NCI-H82 treated with DMSO at 0.1 percent for 48 hours (cell line): Measurements from ENCODE around the gene RIMS4.
"Not testable (repeated sequence)": the region's sequence is repeated elsewhere in the genome, so short reads cannot be mapped to it uniquely, and the experiment has no call there.

ENCODE experiments used
- DNase-seq: peaks from one replicate; lab custom pipeline; 2025; ENCODE audit not compliant: unreplicated experiment; lab: John Stamatoyannopoulos, UW

Gene RIMS4

DNA sequence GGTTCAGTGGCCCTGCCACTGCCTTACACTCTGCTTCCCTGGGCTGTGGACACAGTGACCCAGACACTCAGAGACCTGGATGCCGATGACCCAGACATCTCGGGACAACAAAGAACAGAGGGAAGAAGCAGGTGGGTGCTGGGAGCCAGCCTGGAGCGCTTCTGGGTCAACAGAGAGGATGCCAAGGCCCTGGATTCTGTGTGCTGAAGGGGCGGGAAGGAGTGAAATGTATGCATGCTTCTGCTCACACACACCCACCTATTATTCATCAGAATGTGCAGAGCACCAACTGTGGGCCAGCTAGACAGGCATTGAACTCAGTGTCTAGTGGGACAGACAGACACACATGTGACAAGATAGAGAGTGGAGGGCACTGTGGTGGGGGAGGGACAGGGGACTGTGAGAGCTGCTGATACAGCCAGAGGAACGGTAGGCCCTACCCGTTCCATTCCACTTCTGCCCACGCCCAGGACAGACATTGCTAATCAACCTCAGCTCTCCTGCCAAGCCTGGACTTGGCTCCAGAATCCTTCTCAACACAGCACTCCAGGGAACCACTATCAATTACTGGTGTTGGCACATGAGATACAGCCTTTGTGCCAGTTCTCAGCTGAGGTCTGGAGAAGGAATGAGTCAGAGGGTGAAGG lies 44.5 kb downstream of the RIMS4 start:
- DNase-seq = no peak

GRCh38 chr20:44765091-44765490 lies 45.3 kb downstream of the RIMS4 start:
- DNase-seq = peak; percentile 12

GRCh38 chr20:44763798-44764197 lies 46.5 kb downstream of the RIMS4 start:
- not testable (repeated sequence) for DNase-seq

- no peak for DNase-seq
Observed at GRCh38 chr20:44762466-44763140, 47.7 kb downstream of the RIMS4 start.

DNA sequence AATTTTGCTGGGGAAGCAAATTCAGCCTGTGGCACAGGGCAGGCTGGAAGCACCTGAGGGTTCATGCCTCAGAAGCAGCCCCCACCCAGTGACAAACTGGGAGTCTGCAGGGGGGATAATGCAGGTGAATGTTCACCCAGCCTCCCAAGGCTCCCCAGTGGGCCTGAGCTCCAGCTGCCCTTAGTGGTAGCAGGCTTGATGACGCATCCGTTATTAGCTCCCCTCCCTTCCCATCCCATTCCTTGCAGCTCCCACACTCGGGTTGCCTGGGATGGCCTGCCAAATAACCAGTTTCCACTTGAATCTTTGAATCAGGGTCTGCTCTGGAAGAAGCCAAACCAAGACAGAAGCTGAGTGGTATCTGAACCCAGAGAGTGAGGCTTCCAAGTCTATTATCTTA lies 48.9 kb downstream of the RIMS4 start:
- no peak for DNase-seq

- DNase-seq = no peak
Observed at GRCh38 chr20:44759595-44759994, 50.8 kb downstream of the RIMS4 start.

- DNase-seq = no peak
Observed at GRCh38 chr20:44758247-44759101, 51.9 kb downstream of the RIMS4 start.

DNA sequence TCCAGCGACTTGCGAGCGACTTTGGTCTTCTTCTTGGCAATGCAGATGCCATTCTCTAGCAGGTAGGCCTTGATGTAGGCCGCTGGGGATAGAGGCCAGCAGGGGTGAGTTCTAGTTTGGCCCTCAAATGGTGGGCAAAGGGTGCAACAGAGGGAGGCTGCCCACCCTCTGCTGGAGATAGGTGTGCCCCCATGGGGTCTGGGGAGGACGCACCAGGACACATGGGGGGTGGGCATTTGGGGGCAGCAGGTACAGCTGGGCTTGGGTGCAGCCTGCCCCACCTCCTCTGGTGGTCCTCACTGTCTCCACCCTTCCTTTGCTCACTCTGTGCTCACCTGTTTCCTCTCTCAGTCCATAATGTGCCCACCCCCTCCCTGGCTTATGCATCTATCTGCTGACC lies 53.4 kb downstream of the RIMS4 start:
- no peak for DNase-seq

DNA sequence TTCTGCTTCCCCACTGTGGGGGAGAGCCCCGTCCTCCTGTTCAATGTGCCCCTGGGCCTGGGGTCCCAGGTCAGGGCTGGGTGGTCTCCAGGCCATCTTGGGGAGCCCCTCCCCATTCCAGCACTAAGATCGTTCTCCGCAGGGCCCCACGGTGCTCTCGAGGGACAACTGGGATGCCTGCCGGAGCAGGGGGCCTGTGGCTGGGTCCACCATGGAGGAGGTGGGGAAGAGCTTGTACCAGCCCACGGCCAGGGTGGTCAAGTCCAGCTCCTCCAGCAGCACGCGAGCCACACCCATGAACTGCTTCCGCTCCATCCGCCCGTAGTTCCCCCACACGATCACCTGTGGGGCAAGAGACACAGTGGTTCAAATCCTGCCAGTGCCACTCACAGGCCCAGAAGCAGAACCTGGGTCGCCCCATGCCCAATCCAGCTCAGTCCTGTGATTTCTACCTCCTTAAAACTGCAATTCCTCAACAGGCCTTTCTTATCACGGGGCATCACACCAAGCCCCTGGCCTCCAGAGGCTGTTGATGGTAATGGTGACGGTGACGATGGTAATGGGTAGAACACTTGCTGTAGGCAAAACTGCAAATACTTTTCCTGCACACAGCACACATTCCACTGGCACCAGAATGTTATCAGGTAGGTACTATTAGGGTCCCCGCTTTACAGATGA lies 54.2 kb downstream of the RIMS4 start:
- DNase-seq = no peak

DNA sequence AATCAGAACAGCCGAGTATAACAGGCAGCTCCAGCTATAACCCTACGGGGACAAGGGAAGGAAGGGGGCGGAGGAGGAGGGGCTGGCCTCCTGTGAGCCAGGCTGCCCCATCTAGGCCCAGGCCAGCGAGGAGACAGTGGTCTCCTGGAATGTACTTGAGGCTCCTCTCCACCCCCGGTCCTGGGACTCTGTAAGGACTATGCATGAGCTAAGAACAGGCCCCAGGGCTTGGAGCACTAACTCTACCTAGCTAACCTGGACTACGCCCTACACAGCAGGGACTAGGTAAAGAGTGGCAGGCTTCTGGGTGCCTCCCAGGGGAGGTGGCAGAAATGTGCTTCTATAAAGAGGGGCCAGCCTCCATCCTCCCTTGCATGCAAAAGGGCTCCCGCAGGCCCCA lies 55.8 kb downstream of the RIMS4 start:
- no peak for DNase-seq

DNA sequence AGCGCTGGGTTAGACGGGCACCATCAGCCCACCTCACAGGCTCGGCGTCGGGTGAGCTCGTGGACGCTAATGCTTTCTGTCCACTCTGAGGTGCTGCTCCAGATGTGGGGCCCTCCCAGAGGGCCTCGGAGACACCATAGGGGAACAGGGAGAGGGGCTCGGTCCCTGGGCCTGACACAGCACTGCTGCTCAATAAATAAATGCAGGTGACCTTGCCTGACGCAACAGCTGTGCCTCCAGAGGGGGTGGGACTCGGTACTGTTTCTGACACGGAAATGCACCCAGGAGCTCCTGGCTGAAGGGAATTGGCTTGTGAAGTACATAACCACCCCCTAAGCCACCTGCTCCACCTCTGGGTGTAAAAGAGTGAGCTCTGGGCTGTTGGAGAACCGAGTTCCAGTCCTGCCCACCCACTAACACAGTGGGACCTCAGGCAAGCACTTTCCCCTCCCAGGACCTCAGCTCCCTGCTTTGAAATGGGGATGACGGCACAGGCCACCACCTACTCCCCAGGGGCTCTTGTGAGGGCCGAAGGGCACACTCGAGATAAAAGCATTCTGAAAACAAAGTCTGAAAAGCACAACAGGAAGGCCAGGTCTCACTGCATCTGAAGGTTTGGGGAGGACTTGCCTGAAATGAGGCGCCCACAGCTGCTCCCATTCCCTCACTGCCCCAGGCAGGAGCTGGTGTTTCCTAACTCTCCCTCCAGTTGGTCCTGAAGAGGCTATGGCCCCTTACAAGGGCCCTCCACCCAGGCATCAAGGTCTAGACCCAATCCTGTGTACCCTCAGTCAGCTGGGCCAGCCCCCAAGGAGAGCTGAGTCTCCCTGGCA lies 58.0 kb downstream of the RIMS4 start:
- no peak for DNase-seq

- DNase-seq = no peak
Observed at GRCh38 chr20:44750081-44750805, 60.1 kb downstream of the RIMS4 start.

- no peak for DNase-seq
Observed at GRCh38 chr20:44748005-44748370, 62.4 kb downstream of the RIMS4 start.

GRCh38 chr20:44747166-44748004 lies 63.0 kb downstream of the RIMS4 start:
- DNase-seq = peak; percentile 62

GRCh38 chr20:44746367-44747165 lies 63.8 kb downstream of the RIMS4 start:
- no peak for DNase-seq

DNA sequence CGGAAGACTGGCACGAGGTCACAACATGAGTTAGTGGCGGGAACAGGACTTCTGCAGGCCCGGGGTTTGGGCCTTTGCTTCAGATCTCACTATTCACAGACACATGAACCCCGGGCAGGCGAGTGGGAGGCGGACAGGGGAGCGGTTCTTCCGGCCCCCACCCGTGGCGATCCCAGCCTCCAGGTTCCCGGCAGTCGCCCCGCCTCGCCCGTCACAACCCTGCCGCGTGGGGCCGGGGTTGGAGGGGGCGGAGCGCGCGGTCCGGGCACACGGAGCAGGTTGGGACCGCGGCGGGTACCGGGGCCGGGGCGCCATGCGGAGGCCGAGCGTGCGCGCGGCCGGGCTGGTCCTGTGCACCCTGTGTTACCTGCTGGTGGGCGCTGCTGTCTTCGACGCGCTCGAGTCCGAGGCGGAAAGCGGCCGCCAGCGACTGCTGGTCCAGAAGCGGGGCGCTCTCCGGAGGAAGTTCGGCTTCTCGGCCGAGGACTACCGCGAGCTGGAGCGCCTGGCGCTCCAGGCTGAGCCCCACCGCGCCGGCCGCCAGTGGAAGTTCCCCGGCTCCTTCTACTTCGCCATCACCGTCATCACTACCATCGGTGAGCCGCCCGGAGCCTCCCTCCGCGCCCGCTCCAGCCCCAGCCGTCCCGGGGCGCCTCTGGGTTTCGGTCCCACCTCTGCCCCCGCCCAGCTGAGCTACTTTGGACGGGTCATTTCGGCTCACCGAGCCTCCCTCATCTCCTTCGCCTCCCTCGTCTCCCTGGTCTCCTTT lies 64.6 kb downstream of the RIMS4 start, which contains the start of gene KCNK15:
Gene KCNK15 (plus strand): TSS at position 268 of the 769 bp plus-strand sequence. CDS start 46 bp downstream, at position 314.
- no peak for DNase-seq

DNA sequence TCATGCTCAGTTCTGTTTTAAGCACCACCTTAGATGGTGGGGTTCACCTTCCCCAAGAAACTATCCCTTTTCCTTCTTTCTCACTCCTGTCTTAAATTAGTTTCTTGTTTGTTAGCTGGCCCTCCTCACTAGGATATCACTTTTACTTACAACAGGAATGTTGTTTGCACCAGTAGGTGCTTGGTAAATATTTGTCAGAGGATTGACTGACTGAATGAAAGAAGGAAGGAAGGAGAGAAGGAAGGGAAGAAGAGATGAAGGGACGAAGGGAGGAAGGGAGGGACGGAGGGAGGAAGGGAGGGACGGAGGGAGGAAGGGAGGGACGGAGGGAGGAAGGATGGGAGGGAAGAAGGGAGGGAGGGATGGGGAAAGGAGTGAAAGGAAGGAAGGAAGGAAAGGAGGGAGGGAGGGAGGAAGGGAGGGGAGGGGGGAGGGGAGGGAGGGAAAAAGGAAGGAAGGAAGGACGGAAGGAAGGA lies 65.2 kb downstream of the RIMS4 start:
- DNase-seq = no peak
